HG02763 (cell line): Measurements from ENCODE around the gene PRKD1.

Experiments used
- ATAC-seq: cut with Tn5 transposase; IDR thresholded peaks from one replicate; pipeline ENCODE4 v1.9.1; 2021; ENCODE audit warnings: mild to moderate bottlenecking, moderate library complexity; ENCODE audit not compliant: unreplicated experiment

Gene PRKD1

GRCh38 chr14:29536886-29537511 is 390.6 kb downstream of the PRKD1 start:
- ATAC-seq = no peak

GRCh38 chr14:29529418-29529817 is 398.2 kb downstream of the PRKD1 start:
- no peak for ATAC-seq

GRCh38 chr14:29528889-29529288 is 398.8 kb downstream of the PRKD1 start:
- no peak for ATAC-seq

- ATAC-seq = no peak
Observed at GRCh38 chr14:29527286-29527685, 400.4 kb downstream of the PRKD1 start.
